ENCODE measurements around the gene NCBP1.

DNA sequence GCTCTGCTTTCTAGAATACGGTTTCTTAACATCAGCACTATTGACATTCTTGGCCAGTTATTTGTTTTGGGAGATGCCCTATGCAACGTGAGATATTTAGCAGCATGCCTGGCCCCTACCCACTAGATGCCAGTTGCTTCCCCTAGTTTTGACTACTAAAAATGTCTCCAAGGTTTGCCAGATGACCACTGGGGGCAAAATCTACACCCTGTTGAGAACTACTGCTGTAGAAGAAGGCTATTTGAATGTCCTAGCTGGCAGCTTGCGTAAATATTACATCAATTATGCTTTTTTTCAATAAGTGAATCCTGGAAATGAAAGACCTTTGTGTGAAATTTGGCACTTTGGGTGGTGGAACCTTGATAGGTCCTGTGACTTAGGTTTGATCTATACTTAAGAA is 5.0 kb downstream of the NCBP1 start:
- TF ChIP-seq PHF8 (IDR thresholded peaks at IDR 0.05; ENCODE audit: borderline replicate concordance, low read depth) = no peak
- TF ChIP-seq, protein P1, sequence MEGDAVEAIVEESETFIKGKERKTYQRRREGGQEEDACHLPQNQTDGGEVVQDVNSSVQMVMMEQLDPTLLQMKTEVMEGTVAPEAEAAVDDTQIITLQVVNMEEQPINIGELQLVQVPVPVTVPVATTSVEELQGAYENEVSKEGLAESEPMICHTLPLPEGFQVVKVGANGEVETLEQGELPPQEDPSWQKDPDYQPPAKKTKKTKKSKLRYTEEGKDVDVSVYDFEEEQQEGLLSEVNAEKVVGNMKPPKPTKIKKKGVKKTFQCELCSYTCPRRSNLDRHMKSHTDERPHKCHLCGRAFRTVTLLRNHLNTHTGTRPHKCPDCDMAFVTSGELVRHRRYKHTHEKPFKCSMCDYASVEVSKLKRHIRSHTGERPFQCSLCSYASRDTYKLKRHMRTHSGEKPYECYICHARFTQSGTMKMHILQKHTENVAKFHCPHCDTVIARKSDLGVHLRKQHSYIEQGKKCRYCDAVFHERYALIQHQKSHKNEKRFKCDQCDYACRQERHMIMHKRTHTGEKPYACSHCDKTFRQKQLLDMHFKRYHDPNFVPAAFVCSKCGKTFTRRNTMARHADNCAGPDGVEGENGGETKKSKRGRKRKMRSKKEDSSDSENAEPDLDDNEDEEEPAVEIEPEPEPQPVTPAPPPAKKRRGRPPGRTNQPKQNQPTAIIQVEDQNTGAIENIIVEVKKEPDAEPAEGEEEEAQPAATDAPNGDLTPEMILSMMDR (IDR thresholded peaks at IDR 0.05) = no peak
- TF ChIP-seq RNF2 (IDR thresholded peaks at IDR 0.05; ENCODE audit: borderline replicate concordance, low read depth) = no peak
- TF ChIP-seq, protein P2, sequence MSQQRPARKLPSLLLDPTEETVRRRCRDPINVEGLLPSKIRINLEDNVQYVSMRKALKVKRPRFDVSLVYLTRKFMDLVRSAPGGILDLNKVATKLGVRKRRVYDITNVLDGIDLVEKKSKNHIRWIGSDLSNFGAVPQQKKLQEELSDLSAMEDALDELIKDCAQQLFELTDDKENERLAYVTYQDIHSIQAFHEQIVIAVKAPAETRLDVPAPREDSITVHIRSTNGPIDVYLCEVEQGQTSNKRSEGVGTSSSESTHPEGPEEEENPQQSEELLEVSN (IDR thresholded peaks at IDR 0.05; ENCODE audit: borderline replicate concordance, low read depth) = no peak
- TF ChIP-seq FOSB (CRISPR knock-in tag; IDR thresholded peaks at IDR 0.05) = no peak
- TF ChIP-seq CEBPB (IDR thresholded peaks at IDR 0.05) = no peak
- TF ChIP-seq, protein P3, sequence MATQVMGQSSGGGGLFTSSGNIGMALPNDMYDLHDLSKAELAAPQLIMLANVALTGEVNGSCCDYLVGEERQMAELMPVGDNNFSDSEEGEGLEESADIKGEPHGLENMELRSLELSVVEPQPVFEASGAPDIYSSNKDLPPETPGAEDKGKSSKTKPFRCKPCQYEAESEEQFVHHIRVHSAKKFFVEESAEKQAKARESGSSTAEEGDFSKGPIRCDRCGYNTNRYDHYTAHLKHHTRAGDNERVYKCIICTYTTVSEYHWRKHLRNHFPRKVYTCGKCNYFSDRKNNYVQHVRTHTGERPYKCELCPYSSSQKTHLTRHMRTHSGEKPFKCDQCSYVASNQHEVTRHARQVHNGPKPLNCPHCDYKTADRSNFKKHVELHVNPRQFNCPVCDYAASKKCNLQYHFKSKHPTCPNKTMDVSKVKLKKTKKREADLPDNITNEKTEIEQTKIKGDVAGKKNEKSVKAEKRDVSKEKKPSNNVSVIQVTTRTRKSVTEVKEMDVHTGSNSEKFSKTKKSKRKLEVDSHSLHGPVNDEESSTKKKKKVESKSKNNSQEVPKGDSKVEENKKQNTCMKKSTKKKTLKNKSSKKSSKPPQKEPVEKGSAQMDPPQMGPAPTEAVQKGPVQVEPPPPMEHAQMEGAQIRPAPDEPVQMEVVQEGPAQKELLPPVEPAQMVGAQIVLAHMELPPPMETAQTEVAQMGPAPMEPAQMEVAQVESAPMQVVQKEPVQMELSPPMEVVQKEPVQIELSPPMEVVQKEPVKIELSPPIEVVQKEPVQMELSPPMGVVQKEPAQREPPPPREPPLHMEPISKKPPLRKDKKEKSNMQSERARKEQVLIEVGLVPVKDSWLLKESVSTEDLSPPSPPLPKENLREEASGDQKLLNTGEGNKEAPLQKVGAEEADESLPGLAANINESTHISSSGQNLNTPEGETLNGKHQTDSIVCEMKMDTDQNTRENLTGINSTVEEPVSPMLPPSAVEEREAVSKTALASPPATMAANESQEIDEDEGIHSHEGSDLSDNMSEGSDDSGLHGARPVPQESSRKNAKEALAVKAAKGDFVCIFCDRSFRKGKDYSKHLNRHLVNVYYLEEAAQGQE (IDR thresholded peaks at IDR 0.05) = no peak
- TF ChIP-seq, protein P4, sequence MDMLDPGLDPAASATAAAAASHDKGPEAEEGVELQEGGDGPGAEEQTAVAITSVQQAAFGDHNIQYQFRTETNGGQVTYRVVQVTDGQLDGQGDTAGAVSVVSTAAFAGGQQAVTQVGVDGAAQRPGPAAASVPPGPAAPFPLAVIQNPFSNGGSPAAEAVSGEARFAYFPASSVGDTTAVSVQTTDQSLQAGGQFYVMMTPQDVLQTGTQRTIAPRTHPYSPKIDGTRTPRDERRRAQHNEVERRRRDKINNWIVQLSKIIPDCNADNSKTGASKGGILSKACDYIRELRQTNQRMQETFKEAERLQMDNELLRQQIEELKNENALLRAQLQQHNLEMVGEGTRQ (IDR thresholded peaks at IDR 0.05) = no peak
- no peak for TF ChIP-seq POLR2A (IDR thresholded peaks at IDR 0.05; ENCODE audit: low read length)
- no peak for TF ChIP-seq MAZ (IDR thresholded peaks at IDR 0.05; ENCODE audit: borderline replicate concordance, low read depth, low read length)
- TF ChIP-seq, protein P5, sequence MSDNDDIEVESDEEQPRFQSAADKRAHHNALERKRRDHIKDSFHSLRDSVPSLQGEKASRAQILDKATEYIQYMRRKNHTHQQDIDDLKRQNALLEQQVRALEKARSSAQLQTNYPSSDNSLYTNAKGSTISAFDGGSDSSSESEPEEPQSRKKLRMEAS (IDR thresholded peaks at IDR 0.05) = no peak
- no peak for TF ChIP-seq SMC3 (IDR thresholded peaks at IDR 0.05)

Data from A549 (cell line).